Measurements from ENCODE around the gene FZD1.
"Not testable (repeated sequence)": the region's sequence is repeated elsewhere in the genome, so short reads cannot be mapped to it uniquely, and the experiment has no call there.

FZD1 gene

DNA sequence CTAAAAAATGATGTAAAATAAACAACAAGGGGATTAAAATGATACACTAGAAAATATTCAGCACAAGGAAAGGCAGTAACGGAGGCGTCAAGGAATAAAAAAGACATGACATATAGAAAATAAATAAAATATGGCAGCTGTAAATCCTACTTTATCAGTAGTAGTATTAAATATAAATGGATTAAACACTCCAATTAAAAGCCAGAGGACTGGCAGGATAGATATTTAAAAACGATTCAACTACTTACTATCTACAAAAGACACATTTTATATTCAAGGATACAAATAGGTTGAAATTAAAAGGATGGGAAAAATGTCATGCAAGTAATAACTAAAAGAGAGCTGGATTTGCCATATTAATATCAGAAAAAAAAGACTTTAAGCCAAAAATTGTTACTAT, 43.2 kb downstream of the FZD1 start:
- FAIRE-seq (no peak), DNase-seq (ENCODE audit: insufficient read length) (no peak)
- TF ChIP-seq POLR2AphosphoS5 (IDR thresholded peaks at IDR 0.05; ENCODE audit: low read depth, low read length) (no peak), POLR2A (IDR thresholded peaks at IDR 0.05; ENCODE audit: low read depth, low read length) (no peak), TAF1 (IDR thresholded peaks at IDR 0.05; ENCODE audit: borderline replicate concordance, low read depth, low read length) (no peak)

DNA sequence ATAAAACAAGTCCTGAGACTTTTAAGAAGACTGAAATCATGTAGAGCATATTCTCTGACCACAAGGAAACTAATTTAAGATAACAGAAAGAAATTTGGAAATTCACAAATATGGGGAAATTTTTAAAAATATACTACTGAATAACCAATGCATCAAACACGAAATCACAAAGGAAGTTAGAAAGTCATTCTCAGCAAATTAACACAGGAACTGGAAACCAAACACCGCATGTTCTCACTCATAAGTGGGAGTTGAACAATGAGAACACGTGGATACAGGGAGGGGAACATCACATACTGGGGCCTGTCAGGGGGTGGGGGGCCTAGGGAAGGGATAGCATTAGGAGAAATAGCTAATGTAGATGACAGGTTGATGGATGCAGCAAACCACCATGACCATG, 44.0 kb downstream of the FZD1 start:
- not testable (repeated sequence) for FAIRE-seq

GRCh38 chr7:91310830-91311460, 46.7 kb downstream of the FZD1 start:
- TF ChIP-seq POLR2A (IDR thresholded peaks at IDR 0.05; ENCODE audit: low read depth, low read length) (no peak), POLR2AphosphoS5 (IDR thresholded peaks at IDR 0.05; ENCODE audit: low read depth, low read length) (no peak), TAF1 (IDR thresholded peaks at IDR 0.05; ENCODE audit: borderline replicate concordance, low read depth, low read length) (no peak)
- no peak for DNase-seq (ENCODE audit: insufficient read length)
- FAIRE-seq: no peak

More for the DNA sequence above, 44.0 kb downstream of the FZD1 start:
- DNase-seq (ENCODE audit: insufficient read length): not testable (repeated sequence)

DNA sequence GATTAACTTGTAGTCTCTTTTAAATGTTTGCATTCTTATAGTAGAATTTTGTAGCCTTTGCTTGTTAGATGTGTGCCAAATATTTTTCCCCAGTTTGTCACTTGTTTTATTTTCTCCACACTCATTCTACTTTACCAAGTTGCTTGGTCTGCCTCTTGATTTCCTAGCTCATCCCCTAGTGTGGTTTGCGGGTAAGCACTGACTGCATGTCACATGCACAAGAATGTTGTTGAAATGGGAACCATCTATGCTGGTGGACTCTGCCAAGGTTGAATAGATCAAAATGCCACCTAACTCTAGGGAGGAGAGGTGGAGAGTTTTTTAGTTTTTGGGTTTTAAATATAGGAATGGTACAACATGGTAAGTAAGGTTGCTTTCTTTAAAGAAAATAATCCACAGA, 47.6 kb downstream of the FZD1 start:
- TF ChIP-seq POLR2AphosphoS5 (IDR thresholded peaks at IDR 0.05; ENCODE audit: low read depth, low read length) (no peak), TAF1 (IDR thresholded peaks at IDR 0.05; ENCODE audit: borderline replicate concordance, low read depth, low read length) (no peak), POLR2A (IDR thresholded peaks at IDR 0.05; ENCODE audit: low read depth, low read length) (no peak)
- no peak for DNase-seq (ENCODE audit: insufficient read length)
- FAIRE-seq: no peak

DNA sequence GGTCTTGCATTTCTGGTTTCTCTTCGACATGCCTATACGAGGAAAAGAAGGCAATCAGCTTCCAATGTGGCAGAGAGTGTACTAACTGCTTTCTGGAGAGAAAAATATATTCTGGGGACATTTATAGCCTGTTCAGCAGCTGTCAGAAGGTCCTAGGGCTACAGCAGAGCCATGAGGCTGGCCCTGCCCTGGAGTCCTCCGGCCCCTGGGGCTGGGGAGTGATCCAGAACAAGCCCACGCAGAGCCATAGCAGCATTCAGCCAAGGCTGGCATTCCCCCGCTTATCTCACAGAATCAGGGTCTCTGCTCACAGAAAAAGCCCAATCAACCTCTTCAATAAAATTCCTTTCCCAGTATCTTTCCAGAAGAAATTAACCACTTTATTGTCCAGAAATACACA, 48.9 kb downstream of the FZD1 start:
- TF ChIP-seq POLR2AphosphoS5 (IDR thresholded peaks at IDR 0.05; ENCODE audit: low read depth, low read length) (no peak), POLR2A (IDR thresholded peaks at IDR 0.05; ENCODE audit: low read depth, low read length) (no peak), TAF1 (IDR thresholded peaks at IDR 0.05; ENCODE audit: borderline replicate concordance, low read depth, low read length) (no peak)
- FAIRE-seq (no peak), DNase-seq (ENCODE audit: insufficient read length) (no peak)

- TF ChIP-seq POLR2A (IDR thresholded peaks at IDR 0.05; ENCODE audit: low read depth, low read length) (no peak), TAF1 (IDR thresholded peaks at IDR 0.05; ENCODE audit: borderline replicate concordance, low read depth, low read length) (no peak), POLR2AphosphoS5 (IDR thresholded peaks at IDR 0.05; ENCODE audit: low read depth, low read length) (no peak)
- DNase-seq (ENCODE audit: insufficient read length): no peak
- no peak for FAIRE-seq
These were observed 50.5 kb downstream of the FZD1 start for GRCh38 chr7:91314591-91315323.

- DNase-seq (ENCODE audit: insufficient read length) (no peak), FAIRE-seq (no peak)
- TF ChIP-seq POLR2AphosphoS5 (IDR thresholded peaks at IDR 0.05; ENCODE audit: low read depth, low read length) (no peak), TAF1 (IDR thresholded peaks at IDR 0.05; ENCODE audit: borderline replicate concordance, low read depth, low read length) (no peak), POLR2A (IDR thresholded peaks at IDR 0.05; ENCODE audit: low read depth, low read length) (no peak)
These were observed 52.2 kb downstream of the FZD1 start for GRCh38 chr7:91316426-91316825.

GRCh38 chr7:91319351-91319750, 55.1 kb downstream of the FZD1 start:
- no peak for FAIRE-seq
- TF ChIP-seq POLR2A (IDR thresholded peaks at IDR 0.05; ENCODE audit: low read depth, low read length) (no peak), TAF1 (IDR thresholded peaks at IDR 0.05; ENCODE audit: borderline replicate concordance, low read depth, low read length) (no peak), POLR2AphosphoS5 (IDR thresholded peaks at IDR 0.05; ENCODE audit: low read depth, low read length) (no peak)
- no peak for DNase-seq (ENCODE audit: insufficient read length)

- FAIRE-seq (no peak), DNase-seq (ENCODE audit: insufficient read length) (no peak)
- no peak for TF ChIP-seq TAF1 (IDR thresholded peaks at IDR 0.05; ENCODE audit: borderline replicate concordance, low read depth, low read length)
- TF ChIP-seq POLR2A (IDR thresholded peaks at IDR 0.05; ENCODE audit: low read depth, low read length): no peak
- TF ChIP-seq POLR2AphosphoS5 (IDR thresholded peaks at IDR 0.05; ENCODE audit: low read depth, low read length): no peak
These were observed 56.3 kb downstream of the FZD1 start for GRCh38 chr7:91320366-91321078.

All from GM12892 (cell line).